ENCODE results near the gene FBXO10.

Gene FBXO10

GRCh38 chr9:37593883-37594448 is 17.8 kb upstream of the FBXO10 start:
- peak; percentile 26 for DNase-seq

- peak; percentile 97 for DNase-seq
These were observed 16.1 kb upstream of the FBXO10 start, which contains the start of gene TOMM5 for GRCh38 chr9:37592108-37592951. TOMM5 (minus strand) TSS chr9:37592597; CDS start chr9:37592532, 65 bp downstream.

- no peak for DNase-seq
These were observed 11.3 kb upstream of the FBXO10 start for GRCh38 chr9:37587521-37587920.

- DNase-seq = no peak
These were observed 7.4 kb upstream of the FBXO10 start for GRCh38 chr9:37583522-37584121.

- DNase-seq = peak; percentile 64
These were observed 6.5 kb upstream of the FBXO10 start for GRCh38 chr9:37582548-37583157.

- DNase-seq = peak; percentile 35
These were observed 667 bp downstream of the FBXO10 start for GRCh38 chr9:37575511-37575914.

GRCh38 chr9:37575001-37575400 is 1.2 kb downstream of the FBXO10 start:
- DNase-seq = peak; percentile 45

- DNase-seq = peak; percentile 18
These were observed 1.9 kb downstream of the FBXO10 start for GRCh38 chr9:37574241-37574721.

GRCh38 chr9:37571282-37571681 is 4.9 kb downstream of the FBXO10 start:
- no peak for DNase-seq

- no peak for DNase-seq
These were observed 9.5 kb downstream of the FBXO10 start for GRCh38 chr9:37566716-37567115.

- no peak for DNase-seq
These were observed 10.2 kb downstream of the FBXO10 start for GRCh38 chr9:37565661-37566618.

- no peak for DNase-seq
These were observed 11.3 kb downstream of the FBXO10 start for GRCh38 chr9:37564916-37565315.

GRCh38 chr9:37563806-37564513 is 12.2 kb downstream of the FBXO10 start:
- no peak for DNase-seq

- DNase-seq = no peak
These were observed 13.4 kb downstream of the FBXO10 start for GRCh38 chr9:37562826-37563225.

GRCh38 chr9:37561682-37562081 is 14.5 kb downstream of the FBXO10 start:
- no peak for DNase-seq

GRCh38 chr9:37559855-37560592 is 16.2 kb downstream of the FBXO10 start:
- no peak for DNase-seq

- no peak for DNase-seq
These were observed 17.1 kb downstream of the FBXO10 start for GRCh38 chr9:37559125-37559524.

GRCh38 chr9:37555786-37556185 is 20.4 kb downstream of the FBXO10 start:
- DNase-seq = no peak

GRCh38 chr9:37554318-37554717 is 21.9 kb downstream of the FBXO10 start:
- DNase-seq = no peak

- DNase-seq = no peak
These were observed 24.3 kb downstream of the FBXO10 start for GRCh38 chr9:37551888-37552287.

- no peak for DNase-seq
These were observed 24.7 kb downstream of the FBXO10 start for GRCh38 chr9:37551468-37551867.

All from NCI-H69 (cell line).